Amniotic stem cell (primary cell): ENCODE data around the gene TRIM67.
"Not testable (repeated sequence)": the region's sequence is repeated elsewhere in the genome, so short reads cannot be mapped to it uniquely, and the experiment has no call there.

ENCODE experiments used
- DNase-seq: peaks from one replicate; lab custom pipeline; 2025; lab: John Stamatoyannopoulos, UW

TRIM67 gene

DNA sequence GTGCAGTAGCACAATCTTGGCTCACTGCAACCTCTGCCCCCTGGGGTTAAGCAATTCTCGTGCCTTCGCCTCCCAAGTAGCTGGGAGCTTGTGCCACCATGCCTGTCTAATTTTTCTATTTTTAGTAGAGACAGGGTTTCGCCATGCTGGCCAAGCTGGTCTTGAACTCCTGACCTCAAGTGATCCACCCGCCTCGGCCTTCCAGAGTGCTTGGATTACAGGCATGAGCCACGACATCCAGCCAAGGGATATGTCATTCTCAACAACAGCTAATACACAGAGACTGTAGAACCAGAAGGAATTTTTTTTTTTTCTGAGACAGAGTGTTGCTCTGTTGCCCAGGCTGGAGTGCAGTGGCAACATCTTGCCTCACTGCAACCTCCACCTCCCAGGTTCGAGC, 3.7 kb upstream of the TRIM67 start:
- not testable (repeated sequence) for DNase-seq

DNA sequence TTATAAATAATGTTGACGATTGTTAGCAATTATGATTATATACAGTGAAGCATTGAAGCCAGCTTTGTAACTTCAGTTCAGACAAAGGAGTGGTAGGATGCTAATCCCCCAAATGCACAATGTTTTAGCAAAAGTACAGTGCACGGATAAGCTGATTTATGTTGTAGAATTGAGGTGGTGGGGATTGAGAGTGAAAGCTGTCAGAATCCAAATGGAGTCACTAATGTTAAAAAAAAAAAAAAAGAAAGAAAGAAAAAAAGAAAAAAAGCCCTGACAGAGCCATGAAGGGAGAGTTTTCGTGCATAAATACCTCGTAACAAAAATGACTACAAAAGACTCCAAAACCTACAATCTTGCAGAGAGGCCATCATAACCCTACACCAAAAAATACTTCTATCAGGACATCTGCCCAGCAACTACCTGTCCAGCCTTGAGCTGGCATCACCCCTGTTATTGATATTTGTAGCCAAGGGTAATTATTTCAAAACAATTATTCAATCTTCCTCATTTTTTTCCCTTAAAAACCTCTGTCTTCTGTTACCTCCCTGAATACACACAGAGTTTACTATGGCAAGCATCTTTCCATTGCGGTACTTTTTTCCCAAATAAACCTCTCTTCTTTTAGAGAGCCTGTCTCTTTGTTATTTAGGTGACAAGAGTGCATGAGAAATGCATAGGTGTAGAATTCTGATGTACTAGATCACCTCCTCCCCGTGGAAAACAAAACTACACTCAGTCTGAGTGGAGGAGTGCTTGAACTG, 2.5 kb upstream of the TRIM67 start:
- no peak for DNase-seq

DNA sequence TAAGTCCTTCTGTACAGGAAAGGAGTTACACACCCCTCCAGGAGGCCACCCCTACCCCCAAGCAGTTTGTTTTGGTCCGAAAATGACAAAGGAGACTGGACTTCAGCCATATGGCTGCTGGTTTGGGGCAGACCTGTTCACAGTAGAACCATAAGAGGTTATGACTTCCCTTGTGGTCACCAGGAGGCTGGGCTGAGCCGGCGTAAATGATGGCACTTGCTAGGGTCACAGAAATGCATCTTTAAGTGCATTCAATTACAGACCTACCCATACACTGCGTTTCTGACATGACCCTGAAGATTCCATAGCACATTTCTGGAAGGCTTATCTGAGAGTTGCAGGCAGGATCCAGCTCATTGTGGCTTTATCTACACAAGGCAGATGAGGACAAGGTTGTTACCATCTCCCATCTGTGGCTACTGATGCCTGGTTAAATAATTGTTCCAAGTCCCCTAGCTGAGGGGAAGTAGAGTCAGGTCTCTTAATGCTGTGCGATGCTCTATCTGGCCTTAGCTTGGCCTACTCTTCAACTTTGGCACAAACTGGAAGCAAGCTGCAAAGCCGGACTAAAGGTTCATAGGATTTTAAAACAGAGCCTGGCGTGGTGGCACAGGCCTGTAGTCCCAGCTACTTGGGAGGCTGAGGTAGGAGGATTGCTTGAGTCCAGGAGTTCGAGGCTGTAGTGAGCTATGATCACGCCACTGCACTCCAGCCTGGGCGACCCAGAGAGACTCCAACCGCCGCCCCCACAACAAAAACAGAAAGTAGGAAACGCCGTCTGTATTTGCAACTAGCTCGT, 1.7 kb upstream of the TRIM67 start:
- no peak for DNase-seq

- no peak for DNase-seq
Measured at GRCh38 chr1:231160895-231161666, 777 bp upstream of the TRIM67 start.

DNA sequence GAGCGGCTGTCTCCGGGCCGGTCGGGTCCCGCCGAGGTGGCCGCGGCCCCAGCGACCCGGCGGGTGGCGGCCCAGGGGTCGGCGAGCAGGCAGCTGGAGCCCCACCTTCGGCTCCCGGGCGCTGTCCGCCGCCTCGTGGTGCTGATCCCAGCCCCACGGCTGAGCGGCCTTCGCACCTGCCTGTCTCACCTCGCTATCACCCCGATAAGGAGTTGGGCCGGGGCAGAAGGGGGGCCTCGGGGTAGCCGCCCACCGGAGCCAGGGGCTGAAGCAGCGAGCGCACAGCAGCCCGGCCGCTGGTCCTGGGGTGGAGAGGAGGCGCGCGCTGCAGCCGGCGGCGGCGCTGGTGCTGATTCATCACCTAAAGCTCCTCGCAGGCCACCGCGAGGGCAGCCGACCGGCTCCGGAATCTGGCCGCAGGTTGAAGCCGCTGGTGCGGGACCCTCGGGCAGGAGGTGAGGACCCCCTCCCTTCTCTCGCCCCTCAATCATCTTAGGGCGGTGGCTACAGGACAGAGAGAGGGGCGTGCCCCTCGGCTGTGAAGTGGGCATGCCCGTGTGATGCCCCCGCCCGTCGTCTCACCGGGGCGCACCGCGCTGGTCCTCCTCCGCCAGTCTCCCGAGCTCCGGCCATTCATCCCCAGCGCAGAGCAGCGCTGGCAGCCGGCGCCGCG, 575 bp downstream of the TRIM67 start:
- no peak for DNase-seq

GRCh38 chr1:231162970-231163829, 1.3 kb downstream of the TRIM67 start:
- no peak for DNase-seq

- DNase-seq = no peak
Measured at GRCh38 chr1:231163830-231164427, 2.1 kb downstream of the TRIM67 start.

DNA sequence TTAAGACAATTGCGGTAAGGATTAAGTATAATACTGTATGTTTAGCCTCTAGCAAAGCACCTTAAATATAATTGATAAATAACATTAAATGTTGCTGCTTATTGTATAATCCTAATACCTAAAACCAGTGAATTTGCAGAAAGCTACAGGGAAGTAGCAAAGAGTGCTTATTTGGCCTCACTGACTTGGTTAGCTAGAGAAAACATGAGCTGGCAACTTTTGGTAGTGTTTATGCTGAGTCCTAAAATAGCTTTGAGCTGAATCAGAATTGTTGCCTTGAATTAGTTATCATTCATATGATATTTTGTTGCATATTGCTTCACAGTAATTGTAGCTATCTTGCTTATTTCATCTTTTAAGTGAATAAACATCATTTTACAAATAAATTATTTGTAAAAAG, 3.5 kb downstream of the TRIM67 start:
- DNase-seq = no peak

- DNase-seq = no peak
Measured at GRCh38 chr1:231166398-231166797, 4.5 kb downstream of the TRIM67 start.

- DNase-seq = no peak
Measured at GRCh38 chr1:231170875-231171274, 9.0 kb downstream of the TRIM67 start.

DNA sequence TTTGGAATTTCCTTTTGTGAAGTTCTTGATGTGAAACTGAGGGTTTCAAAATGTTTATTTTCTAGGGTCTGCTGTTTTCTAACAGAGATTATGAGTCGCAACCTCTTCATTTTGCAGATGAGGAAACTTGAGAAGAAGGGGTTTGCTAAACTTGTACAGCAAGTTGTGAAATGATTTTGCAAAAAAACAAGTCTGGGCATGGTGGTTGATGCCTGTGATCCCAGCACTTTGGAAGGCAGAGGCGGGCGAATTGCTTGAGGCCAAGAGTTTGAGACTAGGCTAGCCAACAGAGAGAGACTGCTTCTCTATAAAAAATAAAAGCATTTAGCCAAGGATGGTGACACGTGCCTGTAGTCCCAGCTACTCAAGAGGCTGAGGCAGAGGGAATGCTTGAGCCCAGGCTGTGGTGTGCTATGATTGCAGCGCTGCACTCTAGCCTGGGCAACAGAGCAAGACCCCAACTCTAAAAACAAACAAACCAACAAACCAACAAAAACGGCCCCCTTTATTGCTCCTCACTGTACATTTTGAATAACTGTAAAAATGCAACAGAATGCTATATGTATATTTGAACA, 9.9 kb downstream of the TRIM67 start:
- no peak for DNase-seq

DNA sequence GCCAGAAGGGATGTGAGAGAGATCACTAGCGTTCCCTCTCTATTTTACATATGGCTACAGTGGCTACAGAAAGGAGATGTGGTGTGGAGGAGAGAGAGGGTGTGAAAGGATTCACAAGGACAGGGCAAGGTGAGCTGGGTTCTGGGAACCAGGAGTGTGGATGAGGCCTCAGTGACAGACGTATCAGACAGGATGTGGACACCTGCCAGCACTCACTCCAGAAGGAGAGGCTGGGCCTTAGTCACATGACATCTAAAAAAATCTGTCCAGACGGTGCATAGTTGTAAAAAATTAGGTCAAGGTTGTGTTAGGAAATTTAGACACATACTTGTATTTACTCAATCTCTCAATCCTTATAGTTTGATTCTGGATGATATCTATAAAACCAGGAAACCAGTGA, 10.6 kb downstream of the TRIM67 start:
- no peak for DNase-seq

DNA sequence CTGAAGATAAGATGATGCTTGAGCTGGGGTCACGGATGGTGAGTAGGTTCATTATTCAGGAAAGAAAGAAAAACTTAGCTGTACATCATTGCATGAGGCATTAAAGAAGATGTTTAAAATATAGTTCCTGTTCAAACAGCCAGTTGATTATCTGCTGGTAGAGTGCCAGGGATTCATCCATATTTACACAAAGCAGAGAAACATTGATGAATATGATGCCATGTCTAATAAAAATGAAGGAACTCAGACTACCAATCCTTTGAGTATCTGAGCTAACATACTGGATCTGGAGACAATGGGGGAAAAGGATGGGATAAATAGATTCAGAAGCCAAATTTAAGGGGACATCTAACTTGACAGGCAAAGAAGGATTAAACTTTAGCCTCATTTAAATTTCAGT, 14.6 kb downstream of the TRIM67 start:
- no peak for DNase-seq

DNA sequence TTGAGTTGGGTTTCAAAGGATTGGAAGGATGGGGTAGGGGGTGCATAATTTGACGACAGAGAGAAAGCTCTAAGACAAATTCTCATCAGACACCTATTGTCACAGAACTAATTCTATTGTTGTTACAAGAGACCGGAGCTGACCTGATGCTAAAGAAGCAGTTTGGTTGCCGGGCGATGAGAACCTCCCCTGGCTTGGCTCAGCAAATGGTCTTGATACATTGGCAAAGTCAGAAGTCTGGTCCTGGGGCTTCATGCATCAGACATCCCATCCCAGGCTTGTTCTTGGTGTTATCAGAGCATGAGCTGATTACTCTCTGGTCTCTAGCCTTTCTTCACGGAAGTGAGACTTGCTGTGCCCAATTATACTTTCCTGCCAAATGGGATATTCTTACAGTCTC, 15.4 kb downstream of the TRIM67 start:
- no peak for DNase-seq

- DNase-seq = no peak
Measured at GRCh38 chr1:231177936-231178335, 16.1 kb downstream of the TRIM67 start.

DNA sequence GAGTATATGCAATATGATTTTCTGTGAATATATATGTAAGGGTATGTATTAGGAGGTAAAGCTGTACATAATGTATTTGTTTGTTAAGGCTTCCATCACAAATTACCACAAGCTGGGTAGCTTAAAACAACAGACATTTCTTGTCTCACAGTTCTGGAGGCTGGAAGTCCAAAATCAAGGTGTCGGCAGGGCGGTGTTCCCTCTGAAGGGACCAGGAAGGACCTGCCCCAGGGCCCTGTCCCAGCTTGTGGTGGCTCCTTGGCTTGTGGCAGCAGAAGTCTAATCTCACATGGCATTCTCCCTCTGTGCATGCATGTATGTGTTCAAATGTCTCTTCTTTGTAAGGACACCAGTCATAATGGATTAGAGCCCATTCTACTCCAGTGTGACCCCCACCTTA, 17.1 kb downstream of the TRIM67 start:
- DNase-seq = no peak

- DNase-seq = no peak
Measured at GRCh38 chr1:231180034-231180433, 18.2 kb downstream of the TRIM67 start.

DNA sequence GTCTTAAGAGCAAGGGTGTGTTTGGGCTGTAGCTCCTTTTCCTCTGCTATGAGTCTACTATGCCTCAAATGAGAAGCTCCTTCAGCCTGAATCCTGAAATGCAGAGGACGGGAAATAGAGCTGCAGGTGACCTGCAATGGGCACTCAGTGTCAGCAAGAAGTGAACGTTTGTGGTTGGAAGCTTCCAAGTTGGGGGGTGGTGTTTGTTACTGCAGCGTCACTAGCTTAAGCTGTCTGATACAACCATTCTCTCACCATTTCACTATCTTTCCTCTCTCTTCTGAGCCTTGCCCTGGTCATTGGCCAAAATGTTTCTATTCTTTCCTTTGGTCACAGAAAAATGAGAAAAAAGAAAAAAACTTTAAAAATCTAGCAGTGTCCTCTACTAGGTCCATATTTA, 19.4 kb downstream of the TRIM67 start:
- DNase-seq = no peak

- no peak for DNase-seq
Measured at GRCh38 chr1:231182317-231182716, 20.5 kb downstream of the TRIM67 start.
